Measurements from ENCODE around the gene FIGLA.

GRCh38 chr2:70771446-70771845, 19.0 kb downstream of the FIGLA start:
- TF ChIP-seq CTCF (IDR thresholded peaks at IDR 0.05; ENCODE audit: low read depth, low read length, poor library complexity, severe bottlenecking), result no peak
- no peak for TF ChIP-seq EZH2phosphoT487 (IDR thresholded peaks at IDR 0.05; ENCODE audit: borderline replicate concordance, low read length)

Measured in DOHH2 (cell line).